GM19025 (cell line): Measurements from ENCODE around the gene KCNC2.
"Not testable (repeated sequence)": the region's sequence is repeated elsewhere in the genome, so short reads cannot be mapped to it uniquely, and the experiment has no call there.

Source experiments
- ATAC-seq: cut with Tn5 transposase; IDR thresholded peaks from one replicate; pipeline ENCODE4 v1.9.1; 2021; ENCODE audit warnings: mild to moderate bottlenecking, low read depth, moderate library complexity; ENCODE audit not compliant: unreplicated experiment

KCNC2 gene

GRCh38 chr12:75209812-75210138, at the start of gene KCNC2:
Gene KCNC2 (minus strand): TSS chr12:75209839.
- ATAC-seq, result no peak

DNA sequence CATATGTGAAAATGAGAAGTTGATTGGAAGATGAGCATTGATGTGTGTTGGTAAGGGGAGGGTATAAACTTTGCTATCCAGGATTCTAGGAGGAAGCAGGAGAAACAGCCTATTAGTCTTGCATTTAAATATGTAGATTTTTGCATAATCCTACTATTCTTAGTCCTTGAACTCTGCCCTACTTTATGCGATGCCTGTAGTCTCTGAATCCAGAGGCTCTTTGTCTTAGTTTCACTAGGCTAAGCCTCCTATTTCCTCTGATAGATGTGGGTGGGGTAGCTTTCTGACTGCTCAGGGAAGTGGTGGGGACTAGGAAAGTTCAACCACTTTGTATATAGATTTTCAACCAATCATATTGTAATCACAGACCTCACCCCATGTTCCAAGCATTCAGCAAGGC, 49.5 kb upstream of the KCNC2 start:
- no peak for ATAC-seq

DNA sequence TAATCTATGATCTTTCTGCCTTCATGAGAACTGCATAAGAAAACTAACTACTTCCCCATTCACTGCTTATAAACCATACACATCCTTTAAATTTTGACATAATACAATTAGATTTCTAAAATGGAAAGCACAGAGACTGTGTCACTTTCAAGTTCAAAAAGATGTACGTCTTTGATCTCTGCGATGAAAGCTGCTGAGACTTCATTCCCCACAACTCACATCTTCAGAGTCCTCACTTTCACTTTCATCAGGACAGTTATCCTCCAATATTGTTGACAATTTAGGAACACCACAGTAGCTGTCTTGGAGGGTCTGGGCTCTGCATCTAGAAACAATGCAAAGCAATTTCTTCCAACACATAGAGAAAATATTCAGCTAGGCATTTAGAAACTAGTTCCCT, 47.9 kb upstream of the KCNC2 start:
- no peak for ATAC-seq

- no peak for ATAC-seq
Observed at GRCh38 chr12:75245108-75245507, 35.5 kb upstream of the KCNC2 start.

DNA sequence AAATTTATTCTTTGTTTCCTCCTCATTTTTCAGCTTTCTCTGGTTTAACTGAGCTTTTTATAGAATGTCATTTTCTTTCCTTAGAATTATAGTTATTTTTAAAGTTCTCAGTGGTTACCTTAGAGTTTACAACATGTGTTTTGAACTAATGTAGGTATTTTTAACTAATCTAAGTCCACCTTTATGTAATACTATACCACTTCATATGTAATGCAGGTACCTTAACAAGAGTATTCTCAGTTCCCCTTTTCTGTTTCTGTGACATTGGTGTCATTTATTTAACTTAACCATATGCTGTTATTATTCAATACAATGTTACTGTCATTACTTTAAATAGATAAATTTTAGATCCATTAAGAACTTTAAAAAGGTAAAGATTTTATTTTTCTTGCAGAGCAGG, 30.3 kb upstream of the KCNC2 start:
- no peak for ATAC-seq

GRCh38 chr12:75236206-75236605, 26.6 kb upstream of the KCNC2 start:
- ATAC-seq, result no peak

- no peak for ATAC-seq
Observed at GRCh38 chr12:75227132-75227531, 17.5 kb upstream of the KCNC2 start.

GRCh38 chr12:75212072-75212471, 2.4 kb upstream of the KCNC2 start:
- ATAC-seq, result no peak

- ATAC-seq, result no peak
Observed at GRCh38 chr12:75208856-75209811, 505 bp downstream of the KCNC2 start.

- no peak for ATAC-seq
Observed at GRCh38 chr12:75207338-75208083, 2.1 kb downstream of the KCNC2 start.

DNA sequence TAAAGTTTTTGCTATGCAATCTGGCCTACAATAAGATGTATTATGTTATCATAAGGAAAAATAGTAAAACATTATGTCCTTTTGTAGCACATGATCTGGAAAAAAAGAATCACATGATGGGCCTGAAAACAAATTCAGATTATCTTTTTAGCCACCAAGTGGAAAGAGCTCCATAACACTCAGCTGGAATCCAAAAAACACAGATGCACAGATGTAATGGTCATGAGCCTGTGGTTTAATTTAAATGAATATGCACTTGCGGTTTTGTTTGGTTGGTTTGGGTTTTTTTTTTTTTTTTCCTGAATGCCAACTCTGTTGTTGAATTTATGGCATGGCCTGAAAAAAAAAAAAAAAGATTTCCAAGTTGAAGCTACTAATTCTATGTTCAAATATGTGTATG, 4.1 kb downstream of the KCNC2 start:
- no peak for ATAC-seq

DNA sequence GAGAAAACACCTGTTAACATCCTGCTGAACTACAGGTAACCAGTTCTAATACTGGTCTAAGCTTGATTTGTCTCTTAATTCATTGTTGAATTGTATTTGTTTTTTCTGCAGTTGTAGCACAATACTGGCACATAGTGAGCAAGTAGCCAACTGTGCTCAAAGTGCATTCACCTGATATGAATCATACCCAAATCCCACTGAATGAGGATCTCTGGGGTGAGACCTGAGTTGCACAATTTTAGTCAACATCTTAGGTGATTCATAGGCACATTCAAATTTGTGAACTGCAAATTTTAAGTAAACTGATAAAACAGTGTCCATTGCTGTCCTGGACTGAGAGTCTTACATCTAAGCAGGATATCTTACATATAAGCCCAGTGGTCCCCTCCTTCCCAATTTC, 12.8 kb downstream of the KCNC2 start:
- no peak for ATAC-seq

GRCh38 chr12:75196408-75196807, 13.2 kb downstream of the KCNC2 start:
- no peak for ATAC-seq

DNA sequence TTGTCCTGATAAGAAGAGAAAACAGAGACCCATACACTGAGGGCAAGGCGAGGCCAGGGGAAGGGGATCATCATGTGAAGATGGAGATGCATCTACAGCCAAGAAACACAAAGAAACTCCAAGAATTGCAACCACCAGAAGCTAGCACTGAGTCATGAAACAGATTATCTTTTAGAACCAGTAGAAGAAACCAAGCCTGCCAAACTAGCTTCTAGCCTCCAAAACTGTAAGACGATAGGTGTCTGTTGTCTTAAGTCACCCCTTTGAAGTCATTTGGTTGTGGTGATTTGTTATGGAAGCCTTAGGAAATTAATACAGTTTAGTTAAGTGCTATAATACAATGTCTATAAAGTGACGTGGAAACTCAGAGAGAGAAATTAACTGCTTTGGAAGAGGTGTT, 15.4 kb downstream of the KCNC2 start:
- no peak for ATAC-seq

DNA sequence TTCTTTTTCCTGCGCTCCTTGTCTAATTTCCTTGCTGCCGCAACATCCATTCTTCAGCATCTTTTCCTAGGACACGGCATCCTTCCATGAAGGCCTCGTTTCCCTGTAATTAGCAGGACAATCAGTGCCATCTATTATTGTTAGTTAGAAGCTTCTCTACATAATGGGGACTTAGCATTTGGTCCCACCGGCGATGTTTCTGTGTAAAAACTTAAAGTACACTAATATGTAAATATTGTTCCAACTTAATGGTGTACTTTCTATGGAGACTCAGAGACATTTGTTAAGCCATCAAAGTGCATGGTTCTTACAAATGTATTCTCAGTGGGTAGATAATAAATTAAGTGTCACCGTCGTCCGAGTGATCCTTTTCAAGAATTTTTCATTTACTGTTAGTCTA, 17.4 kb downstream of the KCNC2 start:
- no peak for ATAC-seq

- no peak for ATAC-seq
Observed at GRCh38 chr12:75190846-75191245, 18.8 kb downstream of the KCNC2 start.

- not testable (repeated sequence) for ATAC-seq
Observed at GRCh38 chr12:75185881-75186280, 23.8 kb downstream of the KCNC2 start.

DNA sequence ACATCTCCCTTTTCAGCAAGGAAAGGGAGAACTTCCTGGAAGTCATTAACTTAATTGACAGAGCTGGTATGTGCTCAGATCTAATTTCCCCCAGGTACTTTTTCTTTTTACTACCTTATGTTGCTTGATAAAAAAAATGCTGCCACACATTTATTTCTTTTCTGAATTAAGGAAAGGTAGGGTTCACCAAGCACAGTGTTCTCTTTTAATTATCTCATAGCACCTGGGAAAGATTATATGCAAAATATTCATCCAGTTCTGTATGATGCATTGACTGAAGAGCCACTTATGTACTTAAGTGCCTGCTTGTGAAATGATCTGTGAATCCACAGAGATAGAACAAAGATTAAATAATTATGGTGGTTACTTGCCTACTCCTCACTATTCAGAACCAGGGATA, 25.1 kb downstream of the KCNC2 start:
- ATAC-seq, result no peak

DNA sequence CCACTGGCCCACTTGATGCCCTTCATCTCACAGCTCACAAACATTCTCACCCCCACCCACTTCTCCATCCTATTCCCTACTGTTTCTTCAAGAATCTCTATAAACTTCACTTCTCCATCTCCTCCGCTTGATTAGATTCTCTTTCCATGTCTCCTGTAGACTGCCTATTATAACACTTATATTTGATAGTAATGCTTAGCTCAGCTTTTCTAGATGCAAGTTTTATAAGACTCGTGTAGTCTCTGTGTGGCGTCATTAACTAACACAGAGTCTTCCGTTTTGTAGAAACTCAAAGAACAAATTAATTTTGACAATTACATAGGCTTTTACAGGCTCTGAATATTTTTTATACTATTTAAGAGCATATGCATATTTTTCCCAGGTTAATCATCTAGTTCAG, 25.7 kb downstream of the KCNC2 start:
- ATAC-seq, result no peak

- no peak for ATAC-seq
Observed at GRCh38 chr12:75177997-75178396, 31.6 kb downstream of the KCNC2 start.

DNA sequence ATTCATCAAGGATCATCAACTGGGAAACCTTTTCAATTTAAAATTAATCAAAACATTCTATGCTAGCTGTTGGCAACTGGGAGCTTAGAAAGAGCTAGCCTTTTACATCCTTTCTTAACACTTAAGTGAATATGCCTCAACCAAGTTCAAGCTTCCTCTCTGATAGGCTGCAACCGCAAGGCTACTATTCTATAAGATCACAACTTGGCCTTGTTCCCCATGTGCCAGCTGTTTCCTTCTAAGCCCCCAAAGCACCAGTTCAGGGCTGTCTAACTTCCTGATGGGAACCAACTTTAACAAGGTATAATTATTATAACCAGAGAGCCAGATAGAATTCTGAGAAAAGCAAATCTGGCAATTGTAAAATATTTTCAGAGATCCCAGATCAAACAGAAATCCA, 37.0 kb downstream of the KCNC2 start:
- no peak for ATAC-seq

- ATAC-seq, result peak; percentile 60
Observed at GRCh38 chr12:75170640-75171185, 38.9 kb downstream of the KCNC2 start.
